ENCODE data around the gene DOLK. TPM values are rescaled to one million over a fixed set of nuclear protein-coding genes. Genes with fewer than 3 reads are reported as not detected.

DOLK gene
- total RNA-seq, 1 donor from 2014 or later = 30.8 TPM

DNA sequence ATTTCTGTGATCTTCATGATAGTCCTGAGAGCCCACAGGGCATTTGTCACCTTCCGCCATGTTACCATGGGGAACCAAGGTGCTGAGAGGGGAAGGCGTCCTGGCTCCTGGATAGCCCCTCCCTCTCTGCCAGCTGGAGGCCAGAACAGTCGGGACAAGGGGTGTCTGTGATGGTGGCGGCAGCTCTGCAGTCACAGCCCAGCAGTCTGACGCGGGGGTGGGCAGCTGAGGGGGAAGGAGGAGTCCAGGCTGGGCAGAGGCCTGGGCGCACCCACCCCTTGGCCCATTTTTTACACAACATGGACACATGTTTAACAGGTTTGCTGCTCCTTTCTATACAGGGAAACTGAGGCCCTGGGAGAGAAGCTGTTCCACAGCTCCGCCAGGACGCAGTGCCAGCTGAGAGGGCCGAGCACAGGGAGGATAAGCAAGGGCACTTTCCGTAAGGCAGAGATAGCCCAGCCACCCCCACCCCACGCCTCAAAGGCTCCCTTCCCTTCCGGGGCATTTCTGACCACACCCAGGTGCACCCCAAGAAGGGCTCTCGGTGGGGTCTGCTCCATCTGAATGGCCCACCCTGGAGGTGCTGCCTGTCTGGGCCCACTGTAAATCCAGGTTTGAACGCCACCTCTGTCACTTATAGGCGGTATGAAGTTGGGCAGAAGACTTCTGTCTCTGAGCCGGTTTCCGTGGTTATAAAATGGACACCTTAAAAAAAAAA lies 48.4 kb downstream of the DOLK start:
- Histone ChIP-seq H3K36me3 (ENCODE audit: control insufficient read depth, insufficient read depth, low read length) (peaks cover 1% of the 10 kb centered on the region), H3K4me3 (ENCODE audit: low read depth, low read length) (no peak overlapping the region), H3K27me3 (ENCODE audit: control insufficient read depth, insufficient read depth, low read length) (no peaks in the 10 kb centered on the region)
- TF ChIP-seq, protein P1, sequence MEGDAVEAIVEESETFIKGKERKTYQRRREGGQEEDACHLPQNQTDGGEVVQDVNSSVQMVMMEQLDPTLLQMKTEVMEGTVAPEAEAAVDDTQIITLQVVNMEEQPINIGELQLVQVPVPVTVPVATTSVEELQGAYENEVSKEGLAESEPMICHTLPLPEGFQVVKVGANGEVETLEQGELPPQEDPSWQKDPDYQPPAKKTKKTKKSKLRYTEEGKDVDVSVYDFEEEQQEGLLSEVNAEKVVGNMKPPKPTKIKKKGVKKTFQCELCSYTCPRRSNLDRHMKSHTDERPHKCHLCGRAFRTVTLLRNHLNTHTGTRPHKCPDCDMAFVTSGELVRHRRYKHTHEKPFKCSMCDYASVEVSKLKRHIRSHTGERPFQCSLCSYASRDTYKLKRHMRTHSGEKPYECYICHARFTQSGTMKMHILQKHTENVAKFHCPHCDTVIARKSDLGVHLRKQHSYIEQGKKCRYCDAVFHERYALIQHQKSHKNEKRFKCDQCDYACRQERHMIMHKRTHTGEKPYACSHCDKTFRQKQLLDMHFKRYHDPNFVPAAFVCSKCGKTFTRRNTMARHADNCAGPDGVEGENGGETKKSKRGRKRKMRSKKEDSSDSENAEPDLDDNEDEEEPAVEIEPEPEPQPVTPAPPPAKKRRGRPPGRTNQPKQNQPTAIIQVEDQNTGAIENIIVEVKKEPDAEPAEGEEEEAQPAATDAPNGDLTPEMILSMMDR (IDR thresholded peaks at IDR 0.05; ENCODE audit: insufficient read depth, low read length, poor library complexity, severe bottlenecking) = no peak
- no peak for DNase-seq (ENCODE audit: low read depth)

DNA sequence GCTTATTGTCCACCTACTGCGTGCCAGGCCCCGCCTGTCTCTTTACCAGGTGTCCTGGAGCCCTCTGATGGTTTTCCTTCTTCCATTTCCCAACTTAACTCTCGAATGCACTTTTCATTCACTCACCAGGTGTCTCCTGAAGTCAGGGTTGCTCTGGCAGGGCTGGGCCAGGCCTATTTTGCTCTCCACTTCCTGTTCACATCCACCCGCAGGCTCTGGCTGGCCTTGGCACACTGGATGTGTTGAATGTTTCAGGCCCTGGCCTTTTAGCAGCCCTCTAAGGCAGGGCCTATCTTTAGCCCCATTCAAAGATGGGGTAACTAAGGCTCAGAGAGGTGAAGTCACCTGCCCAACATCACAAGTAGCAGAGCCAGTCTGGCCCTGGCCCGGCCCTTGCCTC lies 49.0 kb downstream of the DOLK start:
- DNase-seq (ENCODE audit: low read depth) = no peak
- Histone ChIP-seq H3K27me3 (ENCODE audit: control insufficient read depth, insufficient read depth, low read length) (no peaks in the 10 kb centered on the region), H3K36me3 (ENCODE audit: control insufficient read depth, insufficient read depth, low read length) (peaks cover 1% of the 10 kb centered on the region), H3K4me3 (ENCODE audit: low read depth, low read length) (no peak overlapping the region)
- TF ChIP-seq, protein P1 (IDR thresholded peaks at IDR 0.05; ENCODE audit: insufficient read depth, low read length, poor library complexity, severe bottlenecking) = no peak

DNA sequence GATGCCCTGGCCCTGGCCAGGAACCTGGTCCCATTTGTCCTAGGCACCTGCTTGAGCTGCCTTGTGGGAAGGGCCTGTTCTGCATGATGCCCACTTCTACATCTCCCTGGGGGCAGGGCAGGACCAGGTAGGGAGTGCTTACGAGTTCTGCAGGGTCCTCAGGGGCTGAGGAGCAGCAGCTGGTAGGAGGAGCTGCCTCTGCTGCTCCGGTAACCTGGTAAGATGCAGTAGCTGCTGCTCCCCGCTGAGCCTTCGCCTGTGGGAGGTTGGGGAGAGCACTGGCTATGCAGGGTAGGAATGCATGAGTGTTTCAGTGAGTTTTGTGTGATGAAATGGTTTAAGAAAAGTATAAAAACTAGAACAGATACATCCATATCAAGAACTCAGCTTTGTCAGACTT lies 51.8 kb downstream of the DOLK start:
- H3K4me3 ChIP-seq (ENCODE audit: low read depth, low read length) = no peak overlapping the region
- TF ChIP-seq, protein P1 (IDR thresholded peaks at IDR 0.05; ENCODE audit: insufficient read depth, low read length, poor library complexity, severe bottlenecking) = no peak
- no peak for DNase-seq (ENCODE audit: low read depth)
- peaks cover 1% of the 10 kb centered on the region for H3K36me3 ChIP-seq (ENCODE audit: control insufficient read depth, insufficient read depth, low read length)
- H3K27me3 ChIP-seq (ENCODE audit: control insufficient read depth, insufficient read depth, low read length) = no peaks in the 10 kb centered on the region

Other genes starting within 250 kb of the DOLK start
- 4.6 and 9.5 TPM in 2 replicates for gene PKN3, start 245.1 kb downstream of the DOLK start, total RNA-seq
- 96.3 and 104 TPM in 2 replicates for gene ZDHHC12, start 223.5 kb downstream of the DOLK start, total RNA-seq
- 24.2 and 49.8 TPM in 2 replicates for gene ZER1, start 175.7 kb downstream of the DOLK start, total RNA-seq
- 17.7 and 19.0 TPM in 2 replicates for gene TBC1D13, start 160.3 kb downstream of the DOLK start, total RNA-seq
- gene ENDOG, start 129.1 kb downstream of the DOLK start, total RNA-seq = 18.8 and 20.5 TPM in 2 replicates
- gene SPOUT1, start 117.8 kb downstream of the DOLK start, total RNA-seq = 33.1 and 61.1 TPM in 2 replicates
- 6.8 and 9.4 TPM in 2 replicates for gene KYAT1, start 65.7 kb downstream of the DOLK start, total RNA-seq
- 138 and 155 TPM in 2 replicates for gene LRRC8A, start 65.5 kb downstream of the DOLK start, total RNA-seq
- gene PHYHD1, start 26.6 kb downstream of the DOLK start, total RNA-seq = 17.8 and 21.2 TPM in 2 replicates
- 35.5 and 39.9 TPM in 2 replicates for gene NUP188, start 96 bp upstream of the DOLK start, total RNA-seq
- gene SH3GLB2, start 80.7 kb upstream of the DOLK start, total RNA-seq = 101 and 112 TPM in 2 replicates
- gene MIGA2, start 89.0 kb upstream of the DOLK start, total RNA-seq = 21.6 and 22.7 TPM in 2 replicates
- gene DOLPP1, start 133.5 kb upstream of the DOLK start, total RNA-seq = 15.3 and 15.5 TPM in 2 replicates
- gene CRAT, start 163.2 kb upstream of the DOLK start, total RNA-seq = 29.1 and 29.4 TPM in 2 replicates
- 156 and 167 TPM in 2 replicates for gene PTPA, start 163.8 kb upstream of the DOLK start, total RNA-seq
- gene IER5L, start 230.7 kb upstream of the DOLK start, total RNA-seq = 51.8 and 60.4 TPM in 2 replicates

All from kidney epithelial cell (primary cell).